HCT116 (cell line): Measurements from ENCODE around the gene ARL4A. TPM values are rescaled to one million over a fixed set of nuclear protein-coding genes. Genes with fewer than 3 reads are reported as not detected.

Experiments
- ATAC-seq: fragments of 200-7000 bp; cut with Tn5 transposase; 2 replicates; pipeline ENCODE4 v1.9.1; 2020; ENCODE audit warnings: mild to moderate bottlenecking, moderate library complexity
- BruUV-seq: library from RNA; stranded (reverse); fragments of 400-500 nt; replicated peaks from 2 replicates; lab custom pipeline; 2021; lab: Mats Ljungman, UMichigan
- CTCF ChIA-PET: fragments of 300-600 bp; sonication (Branson Sonifier 250); formaldehyde crosslinking; loops from one replicate; lab custom pipeline; 2021; ENCODE audit warnings: antibody characterized with exemption; lab: Charles Lee
- POLR2A ChIA-PET: fragments of 300-600, 350-600 bp; sonication (Branson Sonifier 250); formaldehyde crosslinking; loops from one replicate; lab custom pipeline; 2021; ENCODE audit warnings: antibody characterized with exemption; lab: Charles Lee
- RAD21 ChIA-PET, 2 experiments: fragments of 300-600 bp; sonication (Branson Sonifier 250); formaldehyde crosslinking; loops; one replicate each; lab custom pipeline; 2023; ENCODE audit warnings: low total read pairs in 2 of 2; ENCODE audit not compliant: uncharacterized antibody in 2 of 2, unreplicated experiment in 2 of 2, low non-redundant PET in 1 of 2; lab: Charles Lee
- DNase-seq: peaks from one replicate; pipeline ENCODE4 v3.0.0-alpha.2; 2010; ENCODE audit warnings: low read depth, low spot score
- H2AFZ ChIP-seq: fragments of 200-600 bp; shearing (Covaris generic), sonication (generic); 2 replicates; pipeline ENCODE4 v1.6.1; 2017; ENCODE audit warnings: low read depth, mixed run types, mixed read lengths, antibody characterized with exemption, low read length; ENCODE audit not compliant: poor library complexity, severe bottlenecking
- H3K27ac ChIP-seq: 2 replicates; pipeline ENCODE4 v1.5.1; 2012; ENCODE audit warnings: low read depth, low read length
- H3K27me3 ChIP-seq: fragments of 200-600 bp; sonication (generic); 2 replicates; pipeline ENCODE4 v1.6.1; 2016; ENCODE audit warnings: mixed run types, low read length, mixed read lengths; ENCODE audit not compliant: insufficient read depth
- H3K36me3 ChIP-seq, 2 experiments: fragments of 200-500 bp in 1 of 2; fragments of 200-600 bp in 1 of 2; sonication (Bioruptor generic) in 1 of 2; sonication (generic) in 1 of 2; 2 replicates each; pipeline versions ENCODE4 v1.5.1 to v1.6.1; 2014 to 2016; ENCODE audit warnings: low read length in 2 of 2, inconsistent platforms in 1 of 2, mixed read lengths in 1 of 2, mixed run types in 1 of 2; ENCODE audit not compliant: insufficient read depth in 2 of 2, control insufficient read depth in 1 of 2
- H3K4me1 ChIP-seq, 2 experiments: fragments of 200-600 bp in 1 of 2; sonication (generic) in 1 of 2; 2 replicates each; pipeline versions ENCODE4 v1.5.1 to v1.6.1; 2012 to 2017; ENCODE audit warnings: low read length in 2 of 2, inconsistent platforms in 1 of 2, mild to moderate bottlenecking in 1 of 2, mixed read lengths in 1 of 2, mixed run types in 1 of 2, moderate library complexity in 1 of 2; ENCODE audit not compliant: insufficient read depth in 2 of 2, control insufficient read depth in 1 of 2
- H3K4me2 ChIP-seq: fragments of 200-600 bp; sonication (generic); 2 replicates; pipeline ENCODE4 v1.6.1; 2017; ENCODE audit warnings: mixed run types, low read length, mixed read lengths
- H3K4me3 ChIP-seq, 2 experiments: fragments of 200-600 bp in 1 of 2; sonication (generic) in 1 of 2; replicated peaks in 1 of 2; 2 replicates each; pipeline ENCODE4 v1.5.1; 2011 to 2016; ENCODE audit warnings: low read length in 2 of 2, control low read depth in 1 of 2, low read depth in 1 of 2, mild to moderate bottlenecking in 1 of 2, mixed read lengths in 1 of 2, mixed run types in 1 of 2
- H3K79me2 ChIP-seq: fragments of 200-600 bp; sonication (generic); 2 replicates; pipeline ENCODE4 v1.6.1; 2017; ENCODE audit warnings: mild to moderate bottlenecking, mixed run types, low read length, moderate library complexity, mixed read lengths; ENCODE audit not compliant: insufficient read depth
- H3K9ac ChIP-seq: fragments of 200-600 bp; sonication (generic); 2 replicates; pipeline ENCODE4 v1.6.1; 2016; ENCODE audit warnings: low read length, mixed read lengths
- H3K9me2 ChIP-seq: fragments of 200-600 bp; sonication (generic), shearing (Covaris generic); 2 replicates; pipeline ENCODE4 v1.6.1; 2017; ENCODE audit warnings: mixed run types, mild to moderate bottlenecking, moderate library complexity; ENCODE audit not compliant: insufficient read depth
- H3K9me3 ChIP-seq, 2 experiments: fragments of 200-500 bp in 1 of 2; fragments of 200-600 bp in 1 of 2; sonication (Bioruptor generic) in 1 of 2; sonication (generic) in 1 of 2; 2 replicates each; pipeline ENCODE4 v1.6.1; 2014 to 2017; ENCODE audit warnings: low read length in 2 of 2, mixed read lengths in 2 of 2, inconsistent platforms in 1 of 2, low read depth in 1 of 2, mild to moderate bottlenecking in 1 of 2, mixed run types in 1 of 2, moderate library complexity in 1 of 2; ENCODE audit not compliant: control insufficient read depth in 1 of 2, insufficient read depth in 1 of 2
- H4K20me1 ChIP-seq: fragments of 200-600 bp; sonication (generic), shearing (Covaris generic); 2 replicates; pipeline ENCODE4 v1.6.1; 2017; ENCODE audit warnings: mixed run types, mild to moderate bottlenecking, moderate library complexity; ENCODE audit not compliant: insufficient read depth
- CBX3 ChIP-seq: IDR thresholded peaks from 2 replicates; pipeline ENCODE4 v1.6.1; 2012; ENCODE audit warnings: low read depth
- CEBPB ChIP-seq: IDR thresholded peaks from 2 replicates; pipeline ENCODE4 v1.6.1; 2012; ENCODE audit warnings: low read depth
- POLR2A ChIP-seq: IDR thresholded peaks from 2 replicates; pipeline ENCODE4 v1.7.0; 2011; ENCODE audit warnings: borderline replicate concordance; ENCODE audit not compliant: insufficient read depth, insufficient read length; ENCODE audit errors: extremely low read depth
- RAD21 ChIP-seq: IDR thresholded peaks from 2 replicates; pipeline ENCODE4 v1.6.1; 2012; ENCODE audit warnings: low read depth, mild to moderate bottlenecking
- SP1 ChIP-seq: IDR thresholded peaks from 2 replicates; pipeline ENCODE4 v1.6.1; 2012; ENCODE audit warnings: low read depth
- TCF7L2 ChIP-seq: IDR thresholded peaks from 2 replicates; pipeline ENCODE4 v1.7.0; 2011; ENCODE audit warnings: borderline replicate concordance, inconsistent platforms; ENCODE audit not compliant: insufficient read depth, insufficient read length; ENCODE audit errors: extremely low read depth
- YY1 ChIP-seq: IDR thresholded peaks from 2 replicates; pipeline ENCODE4 v1.6.1; 2011; ENCODE audit warnings: low read length, low read depth, moderate library complexity, mild to moderate bottlenecking; ENCODE audit not compliant: insufficient replicate concordance; ENCODE audit errors: extremely low read depth
- intact Hi-C: fragments of 100-400 bp; cut with micrococcal nuclease; formaldehyde crosslinking; loops from 2 replicates; pipeline ENCODE4 v1.10.0; 2022
- total RNA-seq: library from RNA; stranded (reverse); gene quantifications from one replicate; pipeline ENCODE4 v1.2.1, GENCODE V29; 2021; ENCODE audit not compliant: unreplicated experiment
- TF ChIP-seq, protein P1 (sequence below), 3 experiments: fragments of 200-600 bp in 1 of 3; sonication (generic) in 1 of 3; IDR thresholded peaks in 2 of 3; conservative IDR thresholded peaks in 1 of 3; 2 replicates each; pipeline ENCODE4 v1.5.1; 2012 to 2017; ENCODE audit warnings: low read depth in 2 of 3, low read length in 2 of 3, antibody characterized with exemption in 1 of 3, borderline replicate concordance in 1 of 3, control low read depth in 1 of 3, mild to moderate bottlenecking in 1 of 3, mixed read lengths in 1 of 3, mixed run types in 1 of 3, moderate library complexity in 1 of 3; ENCODE audit not compliant: insufficient read depth in 1 of 3

The ARL4A gene
- total RNA-seq, 1 experiment from 2014 or later, result 44.6 TPM

DNA sequence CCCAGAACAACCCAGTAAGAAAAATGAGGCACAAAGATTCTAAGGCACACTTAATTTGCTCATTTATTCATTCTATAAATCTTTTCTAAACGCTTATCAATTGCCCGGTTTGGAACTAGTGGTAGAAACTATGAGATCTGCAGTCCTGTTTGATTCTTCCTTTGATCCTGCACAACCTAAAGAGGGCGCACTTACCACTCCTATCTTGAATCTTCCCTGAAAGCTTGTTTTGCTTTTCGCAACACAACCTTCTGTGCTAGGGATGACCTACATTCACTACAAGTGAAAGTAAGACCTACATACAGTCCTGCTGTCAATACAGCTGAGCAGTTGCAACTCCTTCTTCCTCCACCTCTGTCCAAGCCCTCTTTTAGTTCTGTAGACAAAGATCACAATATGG is 12.6 kb upstream of the ARL4A start:
- TF ChIP-seq TCF7L2 (peak; percentile 86), POLR2A (no peak), CEBPB (peak; percentile 63; the same call in 1 of the 2 replicates), CBX3 (peak; percentile 46; the same call in 1 of the 2 replicates), SP1 (no peak), YY1 (no peak), RAD21 (peak; percentile 64)
- TF ChIP-seq, protein P1, sequence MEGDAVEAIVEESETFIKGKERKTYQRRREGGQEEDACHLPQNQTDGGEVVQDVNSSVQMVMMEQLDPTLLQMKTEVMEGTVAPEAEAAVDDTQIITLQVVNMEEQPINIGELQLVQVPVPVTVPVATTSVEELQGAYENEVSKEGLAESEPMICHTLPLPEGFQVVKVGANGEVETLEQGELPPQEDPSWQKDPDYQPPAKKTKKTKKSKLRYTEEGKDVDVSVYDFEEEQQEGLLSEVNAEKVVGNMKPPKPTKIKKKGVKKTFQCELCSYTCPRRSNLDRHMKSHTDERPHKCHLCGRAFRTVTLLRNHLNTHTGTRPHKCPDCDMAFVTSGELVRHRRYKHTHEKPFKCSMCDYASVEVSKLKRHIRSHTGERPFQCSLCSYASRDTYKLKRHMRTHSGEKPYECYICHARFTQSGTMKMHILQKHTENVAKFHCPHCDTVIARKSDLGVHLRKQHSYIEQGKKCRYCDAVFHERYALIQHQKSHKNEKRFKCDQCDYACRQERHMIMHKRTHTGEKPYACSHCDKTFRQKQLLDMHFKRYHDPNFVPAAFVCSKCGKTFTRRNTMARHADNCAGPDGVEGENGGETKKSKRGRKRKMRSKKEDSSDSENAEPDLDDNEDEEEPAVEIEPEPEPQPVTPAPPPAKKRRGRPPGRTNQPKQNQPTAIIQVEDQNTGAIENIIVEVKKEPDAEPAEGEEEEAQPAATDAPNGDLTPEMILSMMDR (IDR thresholded peaks at IDR 0.05 in 2 of 3, conservative IDR thresholded peaks at IDR 0.05 in 1 of 3; ENCODE audit: borderline replicate concordance in 1 of 3, insufficient read depth in 1 of 3, low read depth in 2 of 3, low read length in 2 of 3), result peak; percentile 34 to 64 (median 50); a peak in 5 of 6 replicates
- ChIA-PET RAD21 (no interaction called here), POLR2A (no interaction called here), CTCF (interaction anchor here (0.7 to 1.5 kb wide), 5 partner anchors 11 to 586 kb away, joined by 3 to 7 read pairs (median 3); no protein-coding TSS in a partner anchor)
- BruUV-seq, result no TSS peak
- H3K36me3 ChIP-seq, result no peaks in the 10 kb centered on the region
- no peaks in the 10 kb centered on the region for H3K27me3 ChIP-seq
- no peaks in the 10 kb centered on the region for H3K9me3 ChIP-seq
- no peak overlapping the region for H3K9ac ChIP-seq
- DNase-seq (no peak), ATAC-seq (peak; percentile 69)
- H4K20me1 ChIP-seq, result no peaks in the 10 kb centered on the region
- H3K4me2 ChIP-seq, result no peak overlapping the region
- no peak overlapping the region for H2AFZ ChIP-seq
- no peaks in the 10 kb centered on the region for H3K79me2 ChIP-seq
- no peak overlapping the region for H3K27ac ChIP-seq
- intact Hi-C loops, result loop anchor here (2.0 kb wide), 1 partner anchor 588 kb away; no protein-coding TSS in a partner anchor
- no peak overlapping the region for H3K4me3 ChIP-seq
- H3K9me2 ChIP-seq, result no peaks in the 10 kb centered on the region
- peaks cover 0 to 5% of the 10 kb centered on the region in 2 experiments; a peak in 1 of 4 replicates for H3K4me1 ChIP-seq
